Effector memory CD4-positive, alpha-beta T cell (primary cell): ENCODE results near the gene HADHB.

Experiments used
- DNase-seq, 3 donors: peaks; one replicate each; pipeline ENCODE4 v3.0.0-alpha.2; 2020
- H3K27ac ChIP-seq: 2 replicates; pipeline ENCODE4 v1.7.0; 2013; ENCODE audit warnings: mild to moderate bottlenecking, low read length, moderate library complexity; ENCODE audit not compliant: insufficient read depth, poor library complexity, severe bottlenecking
- H3K27me3 ChIP-seq: replicated peaks from 2 replicates; pipeline ENCODE4 v1.7.0; 2013; ENCODE audit warnings: mild to moderate bottlenecking, low read length; ENCODE audit not compliant: insufficient read depth, control insufficient read depth, poor library complexity, severe bottlenecking
- H3K36me3 ChIP-seq: 2 replicates; pipeline ENCODE4 v1.7.0; 2013; ENCODE audit warnings: mild to moderate bottlenecking, low read length, moderate library complexity; ENCODE audit not compliant: control insufficient read depth, insufficient read depth
- H3K4me1 ChIP-seq: 2 replicates; pipeline ENCODE4 v1.7.0; 2013; ENCODE audit warnings: low read length, mild to moderate bottlenecking; ENCODE audit not compliant: control insufficient read depth, insufficient read depth, poor library complexity, severe bottlenecking
- H3K4me3 ChIP-seq: 2 replicates; pipeline ENCODE4 v1.7.0; 2013; ENCODE audit warnings: low read length, low read depth, mild to moderate bottlenecking; ENCODE audit not compliant: insufficient read depth, poor library complexity, severe bottlenecking
- H3K9me3 ChIP-seq: 2 replicates; pipeline ENCODE4 v1.7.0; 2013; ENCODE audit warnings: mild to moderate bottlenecking, low read length, moderate library complexity; ENCODE audit not compliant: control insufficient read depth

HADHB gene

GRCh38 chr2:26335231-26335630 is 90.5 kb downstream of the HADHB start:
- Histone ChIP-seq H3K4me1 (no peaks in the 10 kb centered on the region), H3K27ac (no peak overlapping the region), H3K4me3 (no peak overlapping the region), H3K36me3 (no peaks in the 10 kb centered on the region), H3K27me3 (no peaks in the 10 kb centered on the region), H3K9me3 (no peaks in the 10 kb centered on the region)
- DNase-seq: no peak

GRCh38 chr2:26336719-26337118 is 92.0 kb downstream of the HADHB start:
- H3K9me3 ChIP-seq: no peaks in the 10 kb centered on the region
- H3K4me1 ChIP-seq: no peaks in the 10 kb centered on the region
- H3K36me3 ChIP-seq: no peaks in the 10 kb centered on the region
- H3K27ac ChIP-seq: no peak overlapping the region
- H3K27me3 ChIP-seq: no peaks in the 10 kb centered on the region
- DNase-seq: no peak
- no peak overlapping the region for H3K4me3 ChIP-seq

- H3K4me1 ChIP-seq: no peaks in the 10 kb centered on the region
- no peaks in the 10 kb centered on the region for H3K27me3 ChIP-seq
- H3K36me3 ChIP-seq: no peaks in the 10 kb centered on the region
- no peak for DNase-seq
- H3K4me3 ChIP-seq: no peak overlapping the region
- H3K27ac ChIP-seq: no peak overlapping the region
- no peaks in the 10 kb centered on the region for H3K9me3 ChIP-seq
These were observed 92.6 kb downstream of the HADHB start for GRCh38 chr2:26337298-26337697.
